Measurements from ENCODE around the gene DDX60.

- no peak for TF ChIP-seq CTCF (IDR thresholded peaks at IDR 0.05; ENCODE audit: poor library complexity)
- no peak for TF ChIP-seq EZH2phosphoT487 (IDR thresholded peaks at IDR 0.05; ENCODE audit: low read depth, severe bottlenecking, unreplicated experiment)
- no peak for TF ChIP-seq EZH2 (IDR thresholded peaks at IDR 0.05; ENCODE audit: borderline replicate concordance)
Observed at GRCh38 chr4:168317621-168318020, 931 bp downstream of the DDX60 start.

Measured in hepatocyte (in vitro differentiated cells).